ENCODE measurements around the gene MED26. TPM values are rescaled to one million over a fixed set of nuclear protein-coding genes. Genes with fewer than 3 reads are reported as not detected.

MED26 gene
- total RNA-seq, 1 experiment from 2014 or later = 11.4 TPM

DNA sequence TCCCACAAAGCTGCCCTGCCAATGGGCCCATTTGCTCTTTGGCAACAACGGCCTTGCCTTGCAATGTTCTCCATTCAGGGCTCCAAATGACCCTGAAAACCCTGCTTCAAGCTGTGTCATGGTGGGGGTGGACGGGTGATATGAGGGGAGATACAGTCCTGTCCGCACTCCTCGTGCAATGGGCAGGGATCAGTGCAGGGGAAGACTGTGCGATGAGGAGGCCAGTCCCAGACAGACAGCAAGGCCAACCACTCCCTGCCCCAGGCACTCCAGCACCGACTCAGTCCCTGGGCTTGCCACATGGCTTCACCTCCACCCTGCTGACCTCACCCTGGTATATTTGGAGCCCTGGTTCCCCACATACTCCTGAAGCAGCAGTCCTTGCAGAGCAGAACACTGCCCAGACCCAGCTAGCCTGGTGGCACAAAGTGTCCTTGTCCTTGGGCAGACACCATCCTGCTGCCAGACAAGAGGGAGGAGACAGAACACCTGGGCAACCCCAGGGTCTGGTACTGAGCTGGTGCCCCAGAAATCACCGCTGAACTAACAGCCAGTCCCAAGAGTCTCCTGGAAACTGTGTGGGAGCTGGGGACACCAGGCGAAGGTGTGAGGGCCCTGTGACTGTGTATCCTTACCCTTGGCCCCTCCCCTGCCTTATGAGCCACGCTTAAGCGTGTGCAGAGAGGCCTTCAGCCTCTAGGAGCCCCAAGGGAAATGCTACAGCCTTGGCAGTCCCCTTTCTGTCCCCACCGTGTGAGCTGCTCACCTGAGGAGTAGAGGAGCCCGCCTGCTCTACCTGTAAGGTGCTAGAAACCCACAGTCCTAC lies 46.6 kb downstream of the MED26 start:
- Histone ChIP-seq H2BK15ac (ENCODE audit: low read depth, low read length) (no peak overlapping the region), H3K4ac (ENCODE audit: low read depth, low read length) (no peak overlapping the region), H3K27me3 (ENCODE audit: insufficient read depth, low read length) (no peaks in the 10 kb centered on the region), H3K14ac (ENCODE audit: insufficient read depth, low read length) (no peak overlapping the region; the same call in 1 of the 2 replicates), H3K56ac (ENCODE audit: insufficient read length, low read depth, low read length) (no peak overlapping the region), H2BK5ac (ENCODE audit: insufficient read length, low read length) (no peak overlapping the region), H3K79me2 (ENCODE audit: insufficient read depth, low read length) (peaks cover 8% of the 10 kb centered on the region; the same call in 1 of the 2 replicates), H3K18ac (ENCODE audit: insufficient read length, low read depth, low read length) (no peak overlapping the region), H3K23me2 (ENCODE audit: insufficient read length, low read depth, low read length, poor library complexity, severe bottlenecking) (no peaks in the 10 kb centered on the region), H4K20me1 (ENCODE audit: control insufficient read depth, insufficient read depth, insufficient read length) (no peaks in the 10 kb centered on the region), H2BK120ac (ENCODE audit: low read depth, low read length, poor library complexity, severe bottlenecking) (no peak overlapping the region), H3K4me1 (ENCODE audit: insufficient read depth, low read length) (peaks cover 7% of the 10 kb centered on the region), H3K9ac (ENCODE audit: extremely low read depth, insufficient read length, low read length) (no peak overlapping the region), H3K27ac (ENCODE audit: insufficient read length, low read depth, low read length) (no peak overlapping the region), H2BK12ac (ENCODE audit: insufficient read length, low read depth, low read length) (no peak overlapping the region), H4K5ac (ENCODE audit: insufficient read length, low read depth, low read length) (no peak overlapping the region), H2BK20ac (ENCODE audit: low read depth, low read length, poor library complexity, severe bottlenecking) (no peak overlapping the region), H2AK5ac (ENCODE audit: insufficient read length, low read length) (no peak overlapping the region), H2AFZ (ENCODE audit: low read length) (no peak overlapping the region), H4K8ac (replicated peaks; ENCODE audit: insufficient read length, low read depth, low read length) (no peak overlapping the region), H3K79me1 (ENCODE audit: insufficient read depth, low read depth, low read length, poor library complexity, severe bottlenecking) (peaks cover 12% of the 10 kb centered on the region), H3K23ac (ENCODE audit: insufficient read length, low read depth, low read length) (no peak overlapping the region), H3T11ph (ENCODE audit: low read length) (no peak overlapping the region), H3K9me3 (ENCODE audit: control insufficient read depth, low read depth, low read length) (no peaks in the 10 kb centered on the region), H4K91ac (ENCODE audit: insufficient read length, low read depth, low read length) (no peak overlapping the region), H3K4me2 (ENCODE audit: insufficient read depth, insufficient read length, low read length) (no peak overlapping the region)
- H3K36me3 Mint-ChIP-seq (ENCODE audit: insufficient read depth in 1 of 3, low read depth in 3 of 3) = peaks cover 4 to 8% (median 7%) of the 10 kb centered on the region in 3 experiments; a peak in 5 of 7 replicates
- peaks cover 25 to 32% of the 10 kb centered on the region in 2 experiments for H3K4me1 Mint-ChIP-seq
- TF ChIP-seq, protein P1, sequence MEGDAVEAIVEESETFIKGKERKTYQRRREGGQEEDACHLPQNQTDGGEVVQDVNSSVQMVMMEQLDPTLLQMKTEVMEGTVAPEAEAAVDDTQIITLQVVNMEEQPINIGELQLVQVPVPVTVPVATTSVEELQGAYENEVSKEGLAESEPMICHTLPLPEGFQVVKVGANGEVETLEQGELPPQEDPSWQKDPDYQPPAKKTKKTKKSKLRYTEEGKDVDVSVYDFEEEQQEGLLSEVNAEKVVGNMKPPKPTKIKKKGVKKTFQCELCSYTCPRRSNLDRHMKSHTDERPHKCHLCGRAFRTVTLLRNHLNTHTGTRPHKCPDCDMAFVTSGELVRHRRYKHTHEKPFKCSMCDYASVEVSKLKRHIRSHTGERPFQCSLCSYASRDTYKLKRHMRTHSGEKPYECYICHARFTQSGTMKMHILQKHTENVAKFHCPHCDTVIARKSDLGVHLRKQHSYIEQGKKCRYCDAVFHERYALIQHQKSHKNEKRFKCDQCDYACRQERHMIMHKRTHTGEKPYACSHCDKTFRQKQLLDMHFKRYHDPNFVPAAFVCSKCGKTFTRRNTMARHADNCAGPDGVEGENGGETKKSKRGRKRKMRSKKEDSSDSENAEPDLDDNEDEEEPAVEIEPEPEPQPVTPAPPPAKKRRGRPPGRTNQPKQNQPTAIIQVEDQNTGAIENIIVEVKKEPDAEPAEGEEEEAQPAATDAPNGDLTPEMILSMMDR (conservative IDR thresholded peaks at IDR 0.05) = no peak
- H3K9me3 Mint-ChIP-seq = no peaks in the 10 kb centered on the region
- no peak overlapping the region for H3K4me3 Mint-ChIP-seq
- H3K27ac Mint-ChIP-seq = peak overlapping the region; percentile 81 to 92 (median 81); a peak in 6 of 7 replicates
- DNase-seq = no peak
- H3K27me3 Mint-ChIP-seq (ENCODE audit: low read depth) = no peaks in the 10 kb centered on the region
- no CpG with 5 or more reads among the region's 12 CpGs for WGBS (ENCODE audit: extremely low coverage, insufficient read length, low lambda C conversion rate)
